Lung (tissue), 12 donors: ENCODE measurements around the gene DENND1B. TPM values are rescaled to one million over a fixed set of nuclear protein-coding genes. Genes with fewer than 3 reads are reported as not detected.

Source experiments
- ATAC-seq: fragments of 200-7000 bp; cut with Tn5 transposase; one replicate; pipeline ENCODE4 v1.9.1; 2020; ENCODE audit warnings: moderate number of reproducible peaks; ENCODE audit not compliant: insufficient read depth, low FRiP score
- DNase-seq, 3 donors: peaks; one replicate each; pipeline ENCODE4 v3.0.0-alpha.2; 2013 to 2017
- H3K27ac ChIP-seq, 2 donors: one replicate each; pipeline ENCODE4 v1.5.1; 2013; ENCODE audit warnings: mild to moderate bottlenecking in 2 of 2, moderate library complexity in 2 of 2, control low read depth in 1 of 2, inconsistent platforms in 1 of 2, low read depth in 1 of 2, low read length in 1 of 2
- H3K27me3 ChIP-seq, 3 donors: one replicate each; pipeline ENCODE4 v1.5.1; 2013; ENCODE audit warnings: low read length in 2 of 3; ENCODE audit not compliant: control insufficient read depth in 3 of 3, insufficient read depth in 3 of 3
- H3K36me3 ChIP-seq, 4 donors: one replicate each; pipeline ENCODE4 v1.5.1; 2013; ENCODE audit warnings: low read length in 4 of 4, mild to moderate bottlenecking in 1 of 4, moderate library complexity in 1 of 4; ENCODE audit not compliant: control insufficient read depth in 4 of 4, insufficient read depth in 4 of 4
- H3K4me1 ChIP-seq, 5 donors: one replicate each; pipeline ENCODE4 v1.5.1; 2013; ENCODE audit warnings: low read length in 5 of 5, mild to moderate bottlenecking in 2 of 5, moderate library complexity in 1 of 5; ENCODE audit not compliant: control insufficient read depth in 5 of 5, insufficient read depth in 5 of 5
- H3K4me3 ChIP-seq: one replicate; pipeline ENCODE4 v1.5.1; 2013; ENCODE audit warnings: mild to moderate bottlenecking, control low read depth, moderate library complexity
- H3K9ac ChIP-seq, 2 donors: one replicate each; pipeline ENCODE4 v1.5.1; 2013; ENCODE audit warnings: low read length in 2 of 2, control low read depth in 1 of 2; ENCODE audit not compliant: insufficient read depth in 1 of 2
- H3K9me3 ChIP-seq, 4 donors: one replicate each; pipeline ENCODE4 v1.5.1; 2013; ENCODE audit warnings: low read length in 3 of 4, mild to moderate bottlenecking in 1 of 4, moderate library complexity in 1 of 4; ENCODE audit not compliant: control insufficient read depth in 4 of 4, insufficient read depth in 3 of 4
- WGBS, 2 donors: extraction: QIAGEN DNeasy Blood & Tissue Kit; methylation state at CpG; one replicate each; pipeline ENCODE4 v1.1.7; 2013; 5-methylcytosine and 5-hydroxymethylcytosine counted together
- polyA plus RNA-seq, 2 donors: library from polyadenylated mRNA; stranded (reverse); fragments of 200-250 nt; gene quantifications; one replicate each; pipeline ENCODE4 v1.2.1, GENCODE V29; 2013
- total RNA-seq, 2 donors: library from RNA; depleted of rRNA in 1 of 2; stranded (reverse); fragments of >200 nt in 1 of 2; gene quantifications; one replicate each; pipeline ENCODE4 v1.2.1, GENCODE V29; 2014 to 2021
- TF ChIP-seq, protein P1 (sequence below): IDR thresholded peaks from 2 replicates; pipeline ENCODE4 v1.5.1; 2012; ENCODE audit warnings: mild to moderate bottlenecking; ENCODE audit errors: control extremely low read depth, extremely low read depth
- donor health status: control.
- donor health status: control.
- donor health status: Bipolar disorder and iron deficiency.
- donor health status: healthy.
- donor health status: DM: yes; HTN: yes; CAD: no.

DENND1B gene
- total and polyA plus RNA-seq, 4 donors: 2.7 to 41.0 (median 10.1) TPM

- TF ChIP-seq, protein P1, sequence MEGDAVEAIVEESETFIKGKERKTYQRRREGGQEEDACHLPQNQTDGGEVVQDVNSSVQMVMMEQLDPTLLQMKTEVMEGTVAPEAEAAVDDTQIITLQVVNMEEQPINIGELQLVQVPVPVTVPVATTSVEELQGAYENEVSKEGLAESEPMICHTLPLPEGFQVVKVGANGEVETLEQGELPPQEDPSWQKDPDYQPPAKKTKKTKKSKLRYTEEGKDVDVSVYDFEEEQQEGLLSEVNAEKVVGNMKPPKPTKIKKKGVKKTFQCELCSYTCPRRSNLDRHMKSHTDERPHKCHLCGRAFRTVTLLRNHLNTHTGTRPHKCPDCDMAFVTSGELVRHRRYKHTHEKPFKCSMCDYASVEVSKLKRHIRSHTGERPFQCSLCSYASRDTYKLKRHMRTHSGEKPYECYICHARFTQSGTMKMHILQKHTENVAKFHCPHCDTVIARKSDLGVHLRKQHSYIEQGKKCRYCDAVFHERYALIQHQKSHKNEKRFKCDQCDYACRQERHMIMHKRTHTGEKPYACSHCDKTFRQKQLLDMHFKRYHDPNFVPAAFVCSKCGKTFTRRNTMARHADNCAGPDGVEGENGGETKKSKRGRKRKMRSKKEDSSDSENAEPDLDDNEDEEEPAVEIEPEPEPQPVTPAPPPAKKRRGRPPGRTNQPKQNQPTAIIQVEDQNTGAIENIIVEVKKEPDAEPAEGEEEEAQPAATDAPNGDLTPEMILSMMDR: no peak
- 50 to 69% methylated on average over 9 of the region's 9 CpGs for WGBS, 2 donors
- no peak overlapping the region for H3K4me3 ChIP-seq
- H3K9me3 ChIP-seq: no peaks in the 10 kb centered on the region
- no peaks in the 10 kb centered on the region for H3K27me3 ChIP-seq
- no peak overlapping the region for H3K9ac ChIP-seq
- no peak for DNase-seq
- no peaks in the 10 kb centered on the region for H3K36me3 ChIP-seq
- no peak for ATAC-seq
- H3K4me1 ChIP-seq: peaks cover 0 to 25% (median 0%) of the 10 kb centered on the region in 5 donors
- H3K27ac ChIP-seq: no peak overlapping the region
Measured at GRCh38 chr1:197468543-197469175, 306.6 kb downstream of the DENND1B start.

DNA sequence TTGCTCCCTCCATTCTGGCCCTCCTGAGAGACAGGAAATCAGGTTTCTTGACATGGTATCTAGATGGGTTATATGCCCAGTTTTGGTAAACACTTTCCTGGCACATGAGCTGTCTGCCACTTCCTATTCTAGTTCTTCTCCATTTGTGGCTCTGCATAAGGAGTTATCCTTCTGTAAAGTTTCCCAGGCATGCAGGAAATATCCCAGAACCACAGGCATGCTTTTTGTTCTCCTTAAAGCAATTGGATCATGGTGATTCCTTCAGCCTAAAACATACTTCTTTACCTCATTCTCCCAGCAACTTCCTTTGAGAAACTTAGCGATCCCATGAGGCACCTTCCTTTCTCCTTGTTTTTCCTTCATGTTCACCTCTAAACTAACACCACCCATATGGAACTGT lies 307.4 kb downstream of the DENND1B start:
- H3K9ac ChIP-seq: no peak overlapping the region
- whole genome bisulfite sequencing, 2 donors: 91 to 95% methylated on average over 1 of the region's 1 CpG
- no peak overlapping the region for H3K4me3 ChIP-seq
- no peaks in the 10 kb centered on the region for H3K27me3 ChIP-seq
- H3K4me1 ChIP-seq: peaks cover 0 to 30% (median 0%) of the 10 kb centered on the region in 5 donors
- no peak for ATAC-seq
- DNase-seq: no peak
- no peaks in the 10 kb centered on the region for H3K36me3 ChIP-seq
- TF ChIP-seq, protein P1: no peak
- no peaks in the 10 kb centered on the region for H3K9me3 ChIP-seq
- H3K27ac ChIP-seq: no peak overlapping the region

DNA sequence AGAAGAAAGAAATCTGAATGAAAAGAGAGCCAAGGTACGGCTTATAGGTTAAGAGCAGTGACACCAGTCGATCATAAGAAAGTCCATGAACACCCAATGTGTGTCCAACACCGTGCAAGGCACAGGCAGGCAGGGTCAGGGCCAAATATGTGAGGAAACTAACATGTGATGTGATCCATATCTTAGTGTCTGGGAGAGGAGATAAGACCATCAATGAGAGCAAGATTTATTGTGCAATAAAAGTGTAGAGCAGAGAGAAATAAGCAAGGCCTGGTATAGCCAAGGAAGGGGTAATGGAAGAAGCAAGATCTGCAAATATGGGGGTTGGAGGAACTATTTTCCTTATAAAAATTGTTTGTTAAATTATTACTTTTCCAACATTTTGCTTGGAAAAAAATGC lies 308.5 kb downstream of the DENND1B start:
- Histone ChIP-seq H3K4me3 (no peak overlapping the region), H3K27me3 (no peaks in the 10 kb centered on the region), H3K9me3 (no peaks in the 10 kb centered on the region), H3K9ac (no peak overlapping the region), H3K27ac (no peak overlapping the region), H3K36me3 (no peaks in the 10 kb centered on the region), H3K4me1 (peaks cover 0 to 28% (median 0%) of the 10 kb centered on the region in 5 donors)
- TF ChIP-seq, protein P1: no peak
- no peak for ATAC-seq
- no peak for DNase-seq
- 68 to 71% methylated on average over 3 of the region's 3 CpGs for WGBS, 2 donors
